Mucosa of gallbladder (tissue), 1 donor: ENCODE measurements around the gene ZNF219. TPM values are rescaled to one million over a fixed set of nuclear protein-coding genes. Genes with fewer than 3 reads are reported as not detected.

ENCODE experiments used
- DNase-seq: peaks from one replicate; pipeline ENCODE4 v3.0.0-alpha.2; 2020; ENCODE audit warnings: low spot score
- total RNA-seq: library from RNA; stranded (reverse); gene quantifications from one replicate; pipeline ENCODE4 v1.2.1, GENCODE V29; 2021
- donor health status: DM: no; HTN: no; CAD: no.

The ZNF219 gene
- 57.5 TPM for total RNA-seq

DNA sequence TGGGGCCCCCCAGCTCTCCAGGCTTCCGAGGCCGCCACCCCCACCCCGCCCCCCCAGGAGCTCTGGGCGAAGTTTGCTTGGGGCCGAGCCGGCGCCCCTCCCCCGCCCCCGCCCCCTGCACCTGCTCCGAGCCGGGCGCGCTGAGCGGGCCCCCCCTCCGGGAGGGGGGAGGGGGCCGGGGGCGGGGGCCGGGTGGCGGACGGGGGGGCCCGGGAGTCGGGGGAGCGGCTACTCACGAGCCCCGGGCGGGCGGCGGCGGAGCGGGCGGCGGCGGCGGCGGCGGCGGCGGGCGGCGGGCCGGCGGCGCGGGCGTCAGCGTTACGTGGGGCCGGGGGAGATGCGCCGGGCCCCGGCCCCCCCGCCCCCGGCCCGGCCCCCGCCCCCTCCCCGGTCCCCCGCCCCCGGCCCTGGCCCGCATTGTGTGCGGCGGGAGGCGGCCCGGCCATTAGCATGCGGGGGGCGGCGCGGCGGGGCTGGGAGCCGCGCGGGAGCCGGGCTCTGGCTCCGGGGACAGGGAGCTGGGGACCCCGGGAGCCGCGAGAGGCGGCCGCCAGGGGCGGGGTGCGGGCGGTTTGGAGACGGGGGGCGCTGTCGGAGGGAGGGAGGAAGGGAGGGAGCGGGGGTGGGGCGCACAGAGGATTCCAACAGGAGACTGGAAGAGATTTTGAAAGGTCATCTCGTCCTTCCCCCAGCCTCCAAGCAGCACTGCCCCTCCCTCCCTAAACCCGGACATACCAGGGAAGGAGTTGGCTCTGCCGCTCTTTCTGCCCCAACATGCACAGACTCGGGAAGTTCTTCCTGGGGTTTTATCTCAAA lies at the start of gene ZNF219:
Gene ZNF219, minus strand, starts transcription at position 580 of the 816 bp plus-strand sequence. CDS start 5,064 bp downstream, outside the sequence.
- DNase-seq: peak; percentile 52

DNA sequence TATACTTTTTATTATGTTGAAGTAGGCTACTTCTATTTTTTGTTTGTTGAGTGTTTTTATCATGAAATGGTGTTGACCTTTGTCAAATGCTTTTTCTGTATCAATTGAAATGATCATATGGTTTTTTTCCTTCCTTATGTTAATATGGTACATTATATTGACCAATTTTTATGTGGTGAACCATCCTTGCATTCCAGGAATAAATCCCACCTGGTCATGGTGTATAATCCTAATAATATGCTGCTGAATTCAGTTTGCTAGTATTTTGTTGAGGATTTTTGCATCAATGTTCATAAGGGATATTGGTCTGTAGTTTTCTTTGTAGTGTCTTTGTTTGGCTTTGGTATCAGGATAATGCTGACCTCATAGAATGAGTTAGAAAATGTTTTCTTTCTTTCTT lies 47.0 kb upstream of the ZNF219 start:
- no peak for DNase-seq

DNA sequence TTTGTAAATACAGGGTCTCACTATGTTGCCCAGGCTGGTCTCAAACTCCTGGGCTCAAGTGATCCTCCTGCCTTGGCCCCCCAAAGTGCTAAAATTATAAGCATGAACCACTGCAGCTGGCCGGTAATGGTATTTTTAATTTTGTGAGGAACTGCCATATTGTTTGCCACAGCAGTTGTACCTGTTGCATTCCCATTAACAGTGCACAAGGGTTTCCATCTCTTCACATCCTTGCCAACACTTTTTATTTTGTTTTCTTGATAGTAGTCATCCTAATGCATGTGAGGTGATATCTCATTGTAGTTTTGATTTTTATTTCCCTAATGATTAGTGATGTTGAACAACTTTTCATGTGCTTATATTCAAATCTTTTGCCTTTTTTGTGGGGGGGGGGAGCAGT lies 43.9 kb upstream of the ZNF219 start:
- DNase-seq: no peak

DNA sequence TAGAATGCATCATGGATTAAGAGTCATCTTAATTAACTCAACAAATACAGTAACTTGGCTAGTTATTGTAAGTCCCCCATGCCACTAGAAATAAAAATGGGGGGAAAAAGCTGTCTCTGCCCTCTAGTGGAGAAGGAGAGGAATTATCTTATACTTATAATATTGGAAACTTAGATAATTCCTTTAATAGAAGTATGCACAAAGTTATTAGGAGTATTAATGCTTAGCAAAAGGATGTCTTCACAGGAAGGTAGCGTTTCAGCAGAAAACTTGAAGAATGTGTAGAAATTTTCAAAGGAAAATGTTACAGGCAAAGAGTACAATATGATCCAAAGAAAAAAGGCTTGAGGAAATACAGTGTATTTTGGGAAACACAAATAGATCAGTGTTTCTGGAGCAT lies 37.6 kb upstream of the ZNF219 start:
- no peak for DNase-seq

DNA sequence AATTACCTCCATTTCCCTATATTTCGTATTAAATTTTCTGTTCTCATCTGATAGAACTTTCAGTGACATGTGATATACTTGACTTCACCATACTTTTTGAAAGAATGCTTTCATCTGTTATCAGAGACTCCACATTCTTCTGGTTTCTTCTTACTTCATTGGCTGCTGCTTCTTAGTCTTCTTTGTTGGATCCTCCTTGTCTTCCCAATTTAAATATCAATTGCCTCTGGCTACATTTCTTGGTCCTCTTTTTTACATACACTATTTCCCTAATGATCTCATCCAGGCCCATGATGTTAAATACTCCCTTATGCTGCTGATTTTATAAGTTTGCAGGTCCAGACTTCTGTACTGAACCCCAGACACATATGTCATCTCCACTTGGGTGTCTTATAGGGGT lies 35.4 kb upstream of the ZNF219 start:
- DNase-seq: no peak

DNA sequence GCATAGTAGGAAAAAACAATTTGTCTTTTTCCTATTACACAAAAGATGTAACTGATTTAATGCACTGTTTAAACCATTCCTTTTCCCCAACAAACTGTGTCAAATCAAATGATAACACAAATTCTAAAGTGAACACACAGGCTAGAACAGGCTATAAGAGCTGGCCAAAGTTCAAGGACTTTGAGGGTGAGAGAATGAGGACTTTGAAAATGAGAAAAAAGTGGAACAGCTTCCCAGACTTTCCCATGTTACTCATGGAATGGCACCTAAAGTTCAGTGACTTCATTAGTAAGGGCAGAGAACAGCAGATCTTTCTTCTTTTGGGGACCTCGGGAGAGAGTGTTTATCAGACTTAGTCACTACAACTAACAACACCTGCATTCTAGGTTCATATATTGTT lies 25.0 kb upstream of the ZNF219 start:
- DNase-seq: no peak

DNA sequence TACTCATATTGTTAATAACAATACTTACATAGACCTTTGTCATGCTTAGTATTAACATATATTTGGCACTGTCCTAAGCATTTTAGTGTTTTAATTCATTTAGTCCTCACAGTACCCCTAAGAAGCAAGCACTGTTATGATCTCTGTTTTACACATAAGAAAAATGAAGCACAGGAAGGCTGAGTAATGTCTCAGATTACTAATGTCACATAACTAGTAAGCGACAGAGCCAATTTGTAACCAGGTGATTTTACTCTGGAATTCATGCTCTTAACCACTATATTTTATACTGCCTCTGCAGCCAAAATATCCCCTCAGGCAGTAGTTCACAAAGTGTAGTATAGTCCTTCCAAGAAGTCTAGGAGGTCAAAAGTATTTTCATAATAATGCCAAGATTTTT lies 22.7 kb upstream of the ZNF219 start:
- no peak for DNase-seq

DNA sequence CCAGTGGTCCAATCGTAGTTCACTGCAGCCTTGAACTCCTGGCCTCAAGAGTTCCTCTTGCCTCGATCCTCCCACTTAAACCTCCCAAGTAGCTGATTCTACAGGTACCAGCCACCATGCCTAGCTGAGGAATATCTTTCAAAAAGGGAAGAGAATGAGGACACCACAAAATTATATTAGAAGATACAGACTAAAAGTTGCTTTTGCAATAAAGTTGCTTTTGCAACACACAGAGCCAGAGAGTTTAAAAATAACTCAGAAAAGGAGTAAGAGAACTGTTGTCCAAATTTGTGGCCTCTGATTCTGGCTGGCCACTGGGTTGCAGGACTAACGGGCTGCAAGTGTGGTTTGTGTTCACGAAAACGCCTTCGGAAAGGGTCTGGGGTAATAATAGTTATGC lies 22.2 kb upstream of the ZNF219 start:
- no peak for DNase-seq

DNA sequence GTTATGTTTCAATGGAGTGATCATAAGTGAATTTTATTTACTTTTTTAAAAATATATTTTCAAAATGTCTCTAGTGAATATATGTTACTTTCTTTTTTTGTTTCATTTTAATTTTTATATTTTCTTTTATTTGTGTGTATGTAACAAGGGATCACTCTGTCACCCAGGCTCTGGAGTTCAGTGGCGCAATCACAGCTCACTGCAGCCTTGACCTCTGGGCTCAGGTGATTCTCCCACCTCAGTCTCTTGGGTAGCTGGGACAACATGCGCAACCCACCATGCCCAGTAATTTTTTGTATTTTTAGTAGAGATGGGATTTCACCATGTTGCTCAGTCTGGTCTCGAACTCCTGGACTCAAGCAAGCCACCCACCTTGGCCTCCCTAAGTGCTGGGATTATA lies 20.5 kb upstream of the ZNF219 start:
- DNase-seq: no peak

DNA sequence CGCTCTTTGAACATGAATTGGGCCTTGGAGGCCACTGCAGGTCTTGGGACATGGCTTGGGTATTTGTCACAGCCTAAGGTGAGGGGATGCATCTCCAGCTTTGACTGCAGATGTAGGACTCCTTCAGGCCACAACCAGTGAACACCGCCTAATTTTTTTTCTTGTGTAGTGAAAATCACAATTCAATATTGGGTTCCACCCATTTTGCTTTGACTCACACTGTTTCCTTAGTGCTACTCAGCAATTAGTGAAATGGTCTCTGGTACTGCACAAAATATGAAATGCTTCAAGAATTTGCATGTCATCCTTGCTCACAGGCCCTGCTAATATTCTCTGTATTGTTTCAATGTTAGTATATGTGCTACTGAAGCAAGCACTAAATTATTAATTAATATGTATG lies 14.9 kb upstream of the ZNF219 start:
- no peak for DNase-seq

DNA sequence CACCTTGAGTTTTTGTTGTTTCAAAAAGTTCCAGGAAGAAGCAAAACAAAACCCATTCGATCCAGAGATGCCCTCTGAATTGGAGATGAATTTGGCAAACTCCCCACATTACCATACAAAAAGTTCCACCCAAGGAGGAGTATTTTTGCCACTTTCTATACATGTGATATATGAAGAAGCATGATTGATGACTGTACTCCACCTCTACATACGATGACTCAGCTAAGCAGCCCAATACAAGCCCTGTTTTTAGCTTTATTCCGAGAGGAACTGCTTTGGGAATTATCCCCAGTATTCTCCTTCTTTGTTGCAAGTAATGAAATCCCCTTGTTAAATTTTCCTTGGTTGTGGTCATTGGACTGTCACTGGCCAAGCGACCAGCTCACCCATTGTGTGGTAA lies 13.8 kb upstream of the ZNF219 start:
- no peak for DNase-seq

DNA sequence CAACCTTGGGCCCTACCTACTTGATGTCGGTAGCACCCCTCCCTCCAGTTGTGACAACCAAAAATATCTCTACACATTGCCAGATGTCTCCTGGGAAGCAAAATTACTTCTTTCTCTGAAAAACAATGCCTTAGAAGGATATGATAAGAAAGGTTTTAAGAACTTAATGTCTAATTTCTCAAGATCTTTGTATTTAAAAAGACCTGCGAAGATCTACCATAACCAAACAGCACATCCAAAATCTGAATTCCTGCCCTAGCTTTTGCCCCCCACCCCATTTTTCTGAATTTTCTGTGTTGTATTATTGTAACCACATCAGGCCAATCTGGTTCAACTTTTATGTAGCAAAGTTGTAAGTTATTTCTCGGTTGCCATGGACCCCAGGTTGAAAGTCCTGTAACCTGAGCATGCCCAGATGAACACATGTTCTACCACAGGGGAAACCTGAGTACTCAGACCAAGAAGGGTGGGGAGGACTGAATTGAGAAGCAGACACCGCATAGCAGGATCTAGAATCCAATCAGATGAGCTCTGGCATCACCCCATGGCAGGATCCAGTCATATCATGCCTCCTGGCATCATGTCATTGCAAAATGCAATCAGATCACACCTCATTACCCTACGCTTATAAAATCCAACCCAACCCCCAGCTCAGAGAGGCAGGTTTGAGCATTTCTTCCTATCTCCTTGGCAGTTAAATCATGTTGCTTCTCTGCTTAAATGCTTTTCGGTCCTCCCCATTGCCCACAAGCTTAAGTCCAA lies 11.1 kb upstream of the ZNF219 start:
- DNase-seq: no peak

DNA sequence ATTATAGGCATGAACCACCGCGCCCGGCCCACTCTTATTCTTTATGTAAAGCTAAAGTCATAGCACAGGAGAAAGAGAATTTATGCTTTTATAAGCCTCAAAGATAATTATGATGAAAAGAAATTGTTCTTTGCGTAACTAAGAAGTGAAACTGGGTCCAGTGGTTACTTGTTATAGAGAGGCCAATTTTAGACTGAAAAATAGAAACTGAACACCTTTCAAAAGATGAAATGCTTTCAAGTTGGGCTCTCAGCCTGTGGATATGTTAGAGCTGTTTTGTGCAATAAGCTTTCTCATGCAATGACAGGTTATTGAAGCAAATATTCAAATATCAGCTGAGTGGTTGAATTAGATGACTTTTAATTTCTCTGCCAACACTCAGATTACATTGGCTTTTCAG lies 10.3 kb upstream of the ZNF219 start:
- no peak for DNase-seq

DNA sequence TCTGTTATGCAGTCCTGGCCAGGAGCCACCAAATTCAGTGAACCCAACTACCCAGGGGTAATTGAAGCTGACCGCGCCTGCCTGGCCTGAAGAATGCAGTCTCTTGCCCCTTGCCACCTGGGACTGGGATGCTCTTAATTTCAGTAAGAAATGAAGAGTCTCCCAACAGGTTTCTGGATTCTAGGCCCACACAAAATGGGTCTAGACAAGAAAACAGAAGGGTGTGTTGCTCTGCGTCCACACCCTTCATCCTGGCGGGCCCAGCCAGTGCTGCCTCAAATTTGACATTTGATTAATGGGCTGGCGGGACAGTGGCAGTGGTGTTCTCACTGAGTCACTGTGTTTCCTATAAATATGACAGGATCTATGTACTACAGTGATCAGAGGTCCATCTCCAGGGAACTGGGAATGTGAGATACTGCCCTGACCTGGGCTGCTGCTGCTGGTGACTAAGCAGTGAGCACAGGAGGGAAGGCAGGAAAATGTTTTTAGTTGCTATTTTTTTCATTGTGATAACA lies 8.9 kb upstream of the ZNF219 start:
- peak; percentile 11 for DNase-seq

DNA sequence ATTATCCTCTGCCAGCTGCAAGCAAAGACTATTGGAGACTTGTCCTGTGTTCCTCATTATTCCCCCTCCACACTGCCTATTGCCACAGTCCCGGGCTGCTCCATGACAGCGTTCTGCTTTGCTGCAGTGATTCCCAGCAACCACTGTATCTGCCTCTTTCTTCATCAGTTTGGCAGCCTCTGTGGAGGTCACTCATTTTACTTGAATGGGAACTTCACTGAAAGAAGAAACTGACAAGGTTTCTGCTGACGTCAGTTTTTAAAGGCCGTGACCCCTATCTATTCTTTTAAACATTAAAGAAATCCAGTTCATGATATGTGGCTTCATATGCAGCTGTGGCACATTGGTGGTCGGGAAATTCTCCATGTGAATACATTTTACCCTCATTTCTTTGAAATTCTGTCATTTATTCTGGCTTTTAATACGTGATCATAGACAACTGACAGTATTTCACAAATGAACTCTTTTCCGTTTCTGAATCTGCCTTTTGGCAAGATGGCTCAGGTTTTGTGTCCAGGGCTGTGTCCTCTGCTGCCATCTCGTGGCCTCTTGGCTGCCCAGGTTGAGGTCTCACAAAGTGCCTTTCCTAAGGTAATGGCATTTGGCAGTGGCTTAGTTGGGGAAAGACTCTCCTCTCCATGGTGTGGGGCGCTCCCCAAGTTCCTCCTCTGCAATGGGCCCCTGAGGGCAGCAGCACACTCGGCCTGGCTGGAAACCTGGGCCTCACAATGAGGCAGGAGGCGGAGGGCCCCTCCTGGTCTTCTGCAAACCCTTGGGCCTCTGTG lies 8.2 kb upstream of the ZNF219 start:
- peak; percentile 87 for DNase-seq

DNA sequence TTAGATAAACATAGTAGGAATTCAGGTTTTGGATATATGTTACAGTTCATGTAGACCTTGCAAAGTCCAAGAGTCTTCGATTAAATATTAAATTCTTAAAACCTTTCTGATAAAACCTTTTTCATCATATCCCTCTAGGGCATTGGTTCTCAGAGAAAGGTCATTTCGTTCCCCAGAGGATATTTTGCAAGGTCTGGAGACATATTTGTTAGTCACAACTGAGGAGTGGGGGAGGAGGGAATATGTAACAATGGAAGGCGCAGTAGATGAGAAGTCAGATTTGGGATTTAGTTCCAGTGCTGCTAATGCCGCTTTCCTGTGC lies 7.7 kb upstream of the ZNF219 start:
- no peak for DNase-seq

DNA sequence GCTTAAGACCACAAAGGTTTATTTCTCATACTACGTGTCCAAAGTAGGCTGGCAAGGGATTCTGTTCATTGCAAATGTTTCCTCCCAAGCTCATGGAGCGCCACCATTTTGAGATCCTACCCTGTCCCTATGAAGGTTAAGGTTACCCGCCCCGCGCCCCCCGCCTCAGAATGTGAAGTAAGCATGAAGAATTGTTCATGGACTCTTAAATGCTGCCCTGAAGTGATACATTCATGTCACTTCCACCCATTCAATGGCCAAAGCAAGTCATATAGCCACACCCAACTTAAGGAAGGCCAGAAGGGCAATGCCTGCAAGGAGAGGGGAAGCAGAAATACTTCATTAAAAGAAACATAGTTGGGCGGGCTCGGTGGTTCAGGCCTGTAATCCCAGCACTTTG lies 6.6 kb upstream of the ZNF219 start:
- DNase-seq: no peak

DNA sequence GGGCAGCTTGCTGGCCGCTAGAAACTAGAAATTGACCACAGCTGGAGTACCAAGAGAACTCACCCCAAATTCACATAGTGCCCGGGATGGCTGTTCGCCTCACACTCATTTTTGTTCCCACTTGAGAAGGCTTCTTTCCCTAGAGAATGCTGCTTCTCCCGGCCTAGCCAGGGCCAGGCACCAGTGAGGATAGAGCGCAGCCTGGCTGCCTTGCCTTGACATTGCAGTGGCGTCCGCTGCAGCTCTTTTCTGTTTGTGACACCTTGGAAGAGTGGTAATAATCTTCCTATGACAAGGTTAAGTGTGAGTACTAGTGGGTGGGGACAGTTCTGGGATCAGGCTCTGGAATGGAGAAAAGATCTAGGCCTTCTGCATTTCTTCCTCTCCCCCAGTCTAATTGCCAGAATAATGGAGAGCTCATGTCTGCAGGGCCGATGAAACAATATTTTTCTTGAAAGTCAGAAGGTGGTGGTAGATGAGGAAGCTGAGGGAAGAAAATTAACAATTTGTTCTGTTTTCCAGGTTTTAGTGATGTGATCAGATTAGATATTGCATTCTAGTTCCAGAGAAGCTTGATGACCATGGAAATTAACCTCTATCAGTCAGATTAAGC lies 6.1 kb upstream of the ZNF219 start:
- DNase-seq: peak; percentile 80

DNA sequence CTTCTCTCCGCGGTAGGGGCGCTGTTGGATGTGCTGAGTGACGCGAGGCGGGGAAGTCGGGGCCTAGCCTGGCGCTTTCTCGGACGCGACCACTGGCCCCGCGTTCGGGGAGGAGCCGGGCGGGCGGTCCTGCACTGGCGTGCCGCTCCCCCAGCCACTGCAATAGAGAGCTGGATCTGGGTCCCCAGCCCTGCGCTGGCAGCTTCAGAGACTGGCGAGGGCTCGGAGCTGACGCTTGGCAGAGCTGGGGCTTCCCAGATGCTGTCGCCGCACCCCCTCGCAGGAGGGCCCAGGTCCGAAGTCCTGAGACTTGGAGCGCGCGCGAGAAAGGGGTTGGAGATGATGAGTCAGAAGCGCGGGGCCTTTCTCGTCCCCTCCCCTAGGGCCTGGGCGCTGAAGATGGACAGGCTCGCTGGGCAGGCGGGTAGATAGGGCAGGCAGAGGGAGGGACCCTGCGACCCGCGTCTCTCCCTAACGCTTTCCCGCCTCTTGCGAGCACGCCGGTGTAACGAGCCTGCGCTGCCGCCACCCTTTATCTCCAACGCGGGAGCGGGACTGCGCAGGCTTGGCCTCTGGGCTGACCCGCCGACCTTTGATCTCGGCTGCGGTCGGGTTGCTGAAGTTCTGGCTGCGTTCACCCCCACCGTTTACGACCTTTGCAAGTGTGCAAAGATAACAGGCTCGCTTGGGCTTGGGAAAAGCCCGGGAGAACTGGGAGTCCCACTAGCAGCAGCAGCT lies 5.4 kb upstream of the ZNF219 start:
- DNase-seq: peak; percentile 96

DNA sequence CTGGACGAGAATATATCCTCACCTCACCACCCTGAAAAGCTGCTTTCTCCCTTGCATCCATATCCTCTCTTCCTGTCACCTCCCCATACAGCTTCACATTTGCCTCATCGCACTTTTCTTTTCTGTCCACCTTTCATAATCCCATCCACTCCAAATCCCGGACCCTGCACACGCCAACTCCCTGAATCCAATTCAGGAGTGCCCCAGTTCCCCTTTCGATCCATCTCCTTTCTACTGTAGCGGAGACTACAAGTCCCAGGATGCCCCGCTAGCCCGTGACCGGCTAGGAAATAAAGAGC lies 4.9 kb upstream of the ZNF219 start:
- no peak for DNase-seq
